GM12878 (cell line): ENCODE data around the gene RCL1. TPM values are rescaled to one million over a fixed set of nuclear protein-coding genes. Genes with fewer than 3 reads are reported as not detected.

Source experiments
- BRCA1 ChIP-seq: IDR thresholded peaks from 2 replicates; pipeline ENCODE4 v1.6.1; 2011; ENCODE audit warnings: low read depth, low read length, improper control_type of control experiment
- CBX3 ChIP-seq: fragments of 200-600 bp; sonication (generic); IDR thresholded peaks from 2 replicates; pipeline ENCODE4 v1.6.1; 2016; ENCODE audit warnings: low read depth, borderline replicate concordance
- DPF2 ChIP-seq: fragments of 450-650 bp; IDR thresholded peaks from 2 replicates; pipeline ENCODE4 v1.6.1; 2017; ENCODE audit warnings: mild to moderate bottlenecking
- IKZF2 ChIP-seq, 2 experiments: fragments of 450-650 bp; IDR thresholded peaks; 2 replicates each; pipeline ENCODE4 v1.6.1; 2017; ENCODE audit warnings: mild to moderate bottlenecking in 2 of 2, moderate library complexity in 2 of 2
- LARP7 ChIP-seq: fragments of 450-650 bp; IDR thresholded peaks from 2 replicates; pipeline ENCODE4 v1.6.1; 2017; ENCODE audit warnings: mild to moderate bottlenecking
- MEF2A ChIP-seq: IDR thresholded peaks from 2 replicates; pipeline ENCODE4 v1.6.1; 2011; ENCODE audit warnings: low read depth, mild to moderate bottlenecking, low read length, moderate library complexity; ENCODE audit not compliant: insufficient read depth
- MXI1 ChIP-seq: fragments of 150-350 bp; IDR thresholded peaks from 2 replicates; pipeline ENCODE4 v1.6.1; 2011; ENCODE audit warnings: low read depth, mild to moderate bottlenecking, inconsistent platforms, low read length, improper control_type of control experiment
- NR2F1 ChIP-seq: fragments of 450-650 bp; conservative IDR thresholded peaks from 2 replicates; pipeline ENCODE4 v1.6.1; 2017; ENCODE audit warnings: mild to moderate bottlenecking
- POU2F2 ChIP-seq: IDR thresholded peaks from 3 replicates; pipeline ENCODE4 v1.6.1; 2011; ENCODE audit warnings: low read depth, mild to moderate bottlenecking, low read length, borderline replicate concordance
- WRNIP1 ChIP-seq: IDR thresholded peaks from 2 replicates; pipeline ENCODE4 v1.6.1; 2011; ENCODE audit warnings: low read depth, low read length, improper control_type of control experiment, borderline replicate concordance
- YBX1 ChIP-seq: fragments of 450-650 bp; IDR thresholded peaks from 2 replicates; pipeline ENCODE4 v1.6.1; 2016; ENCODE audit warnings: antibody characterized with exemption
- YY1 ChIP-seq: IDR thresholded peaks from 2 replicates; pipeline ENCODE4 v1.6.1; 2011; ENCODE audit warnings: low read depth, mild to moderate bottlenecking, low read length
- ZBTB33 ChIP-seq: fragments of 450-650 bp; IDR thresholded peaks from 2 replicates; pipeline ENCODE4 v1.6.1; 2017; ENCODE audit warnings: mild to moderate bottlenecking
- ZNF217 ChIP-seq: fragments of 450-650 bp; IDR thresholded peaks from 2 replicates; pipeline ENCODE4 v1.6.1; 2017; ENCODE audit warnings: antibody characterized with exemption, mild to moderate bottlenecking
- polyA plus RNA-seq, 11 experiments: library from polyadenylated mRNA; depleted of rRNA in 4 of 11; unstranded in 6 of 11; stranded (reverse) in 5 of 11; fragments of >200 nt; fragmentation: Nextera tagmentation in 4 of 11; fragmentation: Illumina TruSeq in 1 of 11; extraction: Ambion mirVana in 4 of 11; extraction: Trizol in 1 of 11; gene quantifications; 1 replicate in 1 of 11; 2 replicates in 10 of 11; pipeline versions ENCODE4 v1.2.1 to v1.2.3, GENCODE V29; 2011 to 2016; ENCODE audit warnings: inconsistent platforms in 2 of 11, missing spikeins in 2 of 11, low read depth in 1 of 11
- total RNA-seq, 4 experiments: library from RNA; depleted of rRNA in 3 of 4; stranded (reverse); fragments of >200 nt in 3 of 4; fragmentation: Illumina TruSeq in 1 of 4; extraction: Trizol in 1 of 4; gene quantifications; 2 replicates each; pipeline versions ENCODE4 v1.2.1 to v1.2.3, GENCODE V29; 2013 to 2021
- TF ChIP-seq, protein P1 (sequence below): fragments of 450-650 bp; IDR thresholded peaks from 2 replicates; pipeline ENCODE4 v1.6.1; 2016; ENCODE audit warnings: mild to moderate bottlenecking, moderate library complexity, borderline replicate concordance
- TF ChIP-seq, protein P2 (sequence below): fragments of 450-650 bp; IDR thresholded peaks from 2 replicates; pipeline ENCODE4 v1.6.1; 2014; ENCODE audit warnings: mild to moderate bottlenecking

The RCL1 gene
- total and polyA plus RNA-seq, 10 of the 15 experiments (the other 5 are each of a cell fraction or from before 2014, with no cell fraction given) = 21.1 to 46.8 (median 30.5) TPM

GRCh38 chr9:4762108-4762885 is 30.4 kb upstream of the RCL1 start (continued):
- TF ChIP-seq, protein P1, sequence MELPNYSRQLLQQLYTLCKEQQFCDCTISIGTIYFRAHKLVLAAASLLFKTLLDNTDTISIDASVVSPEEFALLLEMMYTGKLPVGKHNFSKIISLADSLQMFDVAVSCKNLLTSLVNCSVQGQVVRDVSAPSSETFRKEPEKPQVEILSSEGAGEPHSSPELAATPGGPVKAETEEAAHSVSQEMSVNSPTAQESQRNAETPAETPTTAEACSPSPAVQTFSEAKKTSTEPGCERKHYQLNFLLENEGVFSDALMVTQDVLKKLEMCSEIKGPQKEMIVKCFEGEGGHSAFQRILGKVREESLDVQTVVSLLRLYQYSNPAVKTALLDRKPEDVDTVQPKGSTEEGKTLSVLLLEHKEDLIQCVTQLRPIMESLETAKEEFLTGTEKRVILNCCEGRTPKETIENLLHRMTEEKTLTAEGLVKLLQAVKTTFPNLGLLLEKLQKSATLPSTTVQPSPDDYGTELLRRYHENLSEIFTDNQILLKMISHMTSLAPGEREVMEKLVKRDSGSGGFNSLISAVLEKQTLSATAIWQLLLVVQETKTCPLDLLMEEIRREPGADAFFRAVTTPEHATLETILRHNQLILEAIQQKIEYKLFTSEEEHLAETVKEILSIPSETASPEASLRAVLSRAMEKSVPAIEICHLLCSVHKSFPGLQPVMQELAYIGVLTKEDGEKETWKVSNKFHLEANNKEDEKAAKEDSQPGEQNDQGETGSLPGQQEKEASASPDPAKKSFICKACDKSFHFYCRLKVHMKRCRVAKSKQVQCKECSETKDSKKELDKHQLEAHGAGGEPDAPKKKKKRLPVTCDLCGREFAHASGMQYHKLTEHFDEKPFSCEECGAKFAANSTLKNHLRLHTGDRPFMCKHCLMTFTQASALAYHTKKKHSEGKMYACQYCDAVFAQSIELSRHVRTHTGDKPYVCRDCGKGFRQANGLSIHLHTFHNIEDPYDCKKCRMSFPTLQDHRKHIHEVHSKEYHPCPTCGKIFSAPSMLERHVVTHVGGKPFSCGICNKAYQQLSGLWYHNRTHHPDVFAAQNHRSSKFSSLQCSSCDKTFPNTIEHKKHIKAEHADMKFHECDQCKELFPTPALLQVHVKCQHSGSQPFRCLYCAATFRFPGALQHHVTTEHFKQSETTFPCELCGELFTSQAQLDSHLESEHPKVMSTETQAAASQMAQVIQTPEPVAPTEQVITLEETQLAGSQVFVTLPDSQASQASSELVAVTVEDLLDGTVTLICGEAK = peak; percentile 16; the same call in 1 of the 2 replicates
- TF ChIP-seq CBX3 (no peak), YY1 (peak; percentile 53; the same call in 1 of the 2 replicates), ZNF217 (peak; percentile 69; the same call in 1 of the 2 replicates), POU2F2 (0 out of 3 replicates have a peak, but pooled peaks have one; percentile 8), NR2F1 (peak; percentile 91), LARP7 (0 out of 2 replicates have a peak, but pooled peaks have one; percentile 26), MEF2A (0 out of 2 replicates have a peak, but pooled peaks have one; percentile 7), BRCA1 (no peak), ZBTB33 (0 out of 2 replicates have a peak, but pooled peaks have one; percentile 13), DPF2 (peak; percentile 80), MXI1 (0 out of 2 replicates have a peak, but pooled peaks have one; percentile 50), WRNIP1 (no peak), YBX1 (no peak), IKZF2 (IDR thresholded peaks at IDR 0.05) (peak; percentile 59 to 68; a peak in 2 of 4 replicates)
- TF ChIP-seq, protein P2, sequence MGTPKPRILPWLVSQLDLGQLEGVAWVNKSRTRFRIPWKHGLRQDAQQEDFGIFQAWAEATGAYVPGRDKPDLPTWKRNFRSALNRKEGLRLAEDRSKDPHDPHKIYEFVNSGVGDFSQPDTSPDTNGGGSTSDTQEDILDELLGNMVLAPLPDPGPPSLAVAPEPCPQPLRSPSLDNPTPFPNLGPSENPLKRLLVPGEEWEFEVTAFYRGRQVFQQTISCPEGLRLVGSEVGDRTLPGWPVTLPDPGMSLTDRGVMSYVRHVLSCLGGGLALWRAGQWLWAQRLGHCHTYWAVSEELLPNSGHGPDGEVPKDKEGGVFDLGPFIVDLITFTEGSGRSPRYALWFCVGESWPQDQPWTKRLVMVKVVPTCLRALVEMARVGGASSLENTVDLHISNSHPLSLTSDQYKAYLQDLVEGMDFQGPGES = 0 out of 2 replicates have a peak, but pooled peaks have one; percentile 11
